HEK293 (cell line): Measurements from ENCODE around the gene CENPB.

Source experiments
- YY1 ChIP-seq: fragments of 450-650 bp; formaldehyde crosslinking; IDR thresholded peaks from 2 replicates; pipeline ENCODE4 v1.5.1; 2018; ENCODE audit warnings: missing biosample characterization, missing genetic modification characterization
- ZNF394 ChIP-seq: fragments of 450-650 bp; formaldehyde crosslinking; IDR thresholded peaks from 2 replicates; pipeline ENCODE4 v1.5.1; 2016; ENCODE audit warnings: missing biosample characterization, missing genetic modification characterization, mild to moderate bottlenecking, moderate library complexity, borderline replicate concordance
- ZNF830 ChIP-seq: fragments of 450-650 bp; IDR thresholded peaks from 2 replicates; pipeline ENCODE4 v1.5.0; 2018; ENCODE audit warnings: missing biosample characterization, missing genetic modification characterization, low read depth, mild to moderate bottlenecking, moderate library complexity
- TF ChIP-seq, protein P1 (sequence below): fragments of 450-650 bp; formaldehyde crosslinking; IDR thresholded peaks from 2 replicates; pipeline ENCODE4 v1.5.1; 2017; ENCODE audit warnings: missing biosample characterization, missing genetic modification characterization
- TF ChIP-seq, protein P2 (sequence below): fragments of 450-650 bp; formaldehyde crosslinking; IDR thresholded peaks from 2 replicates; pipeline ENCODE4 v1.5.1; 2016; ENCODE audit warnings: missing biosample characterization, missing genetic modification characterization

DNA sequence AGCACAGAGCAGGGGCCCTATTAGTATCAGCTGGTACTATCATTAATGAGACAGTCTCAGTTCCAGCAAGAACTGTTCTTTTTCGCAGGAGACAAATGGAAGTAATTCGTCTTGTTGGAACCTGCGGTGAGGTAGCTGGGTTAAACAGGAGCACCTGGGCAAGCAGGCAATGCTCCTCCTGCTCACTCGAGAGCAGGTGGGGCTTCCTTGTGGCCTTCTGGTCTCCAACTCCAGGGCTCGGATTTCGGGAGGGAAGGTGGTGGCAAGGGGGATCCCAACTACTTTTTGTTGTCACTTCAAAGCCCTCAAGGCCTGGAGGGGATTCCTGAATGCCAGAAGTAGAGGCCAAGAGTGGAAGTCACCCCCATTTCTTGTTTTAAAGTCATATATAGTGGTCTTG, 3.9 kb downstream of the CENPB start:
- TF ChIP-seq ZNF394 (tag by site-specific recombination) (peak; percentile 86), YY1 (no peak), ZNF830 (no peak)
- TF ChIP-seq, protein P1, sequence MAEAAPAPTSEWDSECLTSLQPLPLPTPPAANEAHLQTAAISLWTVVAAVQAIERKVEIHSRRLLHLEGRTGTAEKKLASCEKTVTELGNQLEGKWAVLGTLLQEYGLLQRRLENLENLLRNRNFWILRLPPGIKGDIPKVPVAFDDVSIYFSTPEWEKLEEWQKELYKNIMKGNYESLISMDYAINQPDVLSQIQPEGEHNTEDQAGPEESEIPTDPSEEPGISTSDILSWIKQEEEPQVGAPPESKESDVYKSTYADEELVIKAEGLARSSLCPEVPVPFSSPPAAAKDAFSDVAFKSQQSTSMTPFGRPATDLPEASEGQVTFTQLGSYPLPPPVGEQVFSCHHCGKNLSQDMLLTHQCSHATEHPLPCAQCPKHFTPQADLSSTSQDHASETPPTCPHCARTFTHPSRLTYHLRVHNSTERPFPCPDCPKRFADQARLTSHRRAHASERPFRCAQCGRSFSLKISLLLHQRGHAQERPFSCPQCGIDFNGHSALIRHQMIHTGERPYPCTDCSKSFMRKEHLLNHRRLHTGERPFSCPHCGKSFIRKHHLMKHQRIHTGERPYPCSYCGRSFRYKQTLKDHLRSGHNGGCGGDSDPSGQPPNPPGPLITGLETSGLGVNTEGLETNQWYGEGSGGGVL (tag by site-specific recombination), result no peak
- TF ChIP-seq, protein P2, sequence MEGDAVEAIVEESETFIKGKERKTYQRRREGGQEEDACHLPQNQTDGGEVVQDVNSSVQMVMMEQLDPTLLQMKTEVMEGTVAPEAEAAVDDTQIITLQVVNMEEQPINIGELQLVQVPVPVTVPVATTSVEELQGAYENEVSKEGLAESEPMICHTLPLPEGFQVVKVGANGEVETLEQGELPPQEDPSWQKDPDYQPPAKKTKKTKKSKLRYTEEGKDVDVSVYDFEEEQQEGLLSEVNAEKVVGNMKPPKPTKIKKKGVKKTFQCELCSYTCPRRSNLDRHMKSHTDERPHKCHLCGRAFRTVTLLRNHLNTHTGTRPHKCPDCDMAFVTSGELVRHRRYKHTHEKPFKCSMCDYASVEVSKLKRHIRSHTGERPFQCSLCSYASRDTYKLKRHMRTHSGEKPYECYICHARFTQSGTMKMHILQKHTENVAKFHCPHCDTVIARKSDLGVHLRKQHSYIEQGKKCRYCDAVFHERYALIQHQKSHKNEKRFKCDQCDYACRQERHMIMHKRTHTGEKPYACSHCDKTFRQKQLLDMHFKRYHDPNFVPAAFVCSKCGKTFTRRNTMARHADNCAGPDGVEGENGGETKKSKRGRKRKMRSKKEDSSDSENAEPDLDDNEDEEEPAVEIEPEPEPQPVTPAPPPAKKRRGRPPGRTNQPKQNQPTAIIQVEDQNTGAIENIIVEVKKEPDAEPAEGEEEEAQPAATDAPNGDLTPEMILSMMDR, result no peak
